ENCODE data around the gene OR6K2.
A peak's percentile ranks its signal among the peaks of the same experiment; 100 is the strongest.
"Not testable (repeated sequence)": the region's sequence is repeated elsewhere in the genome, so short reads cannot be mapped to it uniquely, and the experiment has no call there.

The OR6K2 gene, protein sequence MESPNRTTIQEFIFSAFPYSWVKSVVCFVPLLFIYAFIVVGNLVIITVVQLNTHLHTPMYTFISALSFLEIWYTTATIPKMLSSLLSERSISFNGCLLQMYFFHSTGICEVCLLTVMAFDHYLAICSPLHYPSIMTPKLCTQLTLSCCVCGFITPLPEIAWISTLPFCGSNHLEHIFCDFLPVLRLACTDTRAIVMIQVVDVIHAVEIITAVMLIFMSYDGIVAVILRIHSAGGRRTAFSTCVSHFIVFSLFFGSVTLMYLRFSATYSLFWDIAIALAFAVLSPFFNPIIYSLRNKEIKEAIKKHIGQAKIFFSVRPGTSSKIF

DNA sequence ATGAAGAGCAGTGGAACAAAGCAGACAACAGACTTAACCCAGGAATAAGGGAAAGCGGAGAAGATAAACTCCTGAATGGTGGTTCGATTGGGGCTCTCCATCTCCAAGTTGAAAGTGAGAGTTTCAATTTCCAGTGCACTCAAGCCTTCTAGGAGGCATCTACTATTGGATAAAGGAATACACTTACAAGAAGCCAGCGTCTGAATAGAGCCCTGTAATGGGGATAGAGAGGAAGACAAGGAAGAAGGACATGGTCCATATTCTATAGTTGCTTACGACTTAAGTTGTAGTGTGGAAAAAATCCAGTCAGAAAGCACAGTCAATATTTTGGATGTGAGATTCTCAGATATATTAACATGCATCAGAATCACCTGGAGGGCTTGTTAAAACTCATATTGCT, at the start of gene OR6K2:
Gene OR6K2 (minus strand): TSS at position 101 of the 400 bp plus-strand sequence. CDS start 0 bp downstream, at position 101.
- DNase-seq, result no peak

DNA sequence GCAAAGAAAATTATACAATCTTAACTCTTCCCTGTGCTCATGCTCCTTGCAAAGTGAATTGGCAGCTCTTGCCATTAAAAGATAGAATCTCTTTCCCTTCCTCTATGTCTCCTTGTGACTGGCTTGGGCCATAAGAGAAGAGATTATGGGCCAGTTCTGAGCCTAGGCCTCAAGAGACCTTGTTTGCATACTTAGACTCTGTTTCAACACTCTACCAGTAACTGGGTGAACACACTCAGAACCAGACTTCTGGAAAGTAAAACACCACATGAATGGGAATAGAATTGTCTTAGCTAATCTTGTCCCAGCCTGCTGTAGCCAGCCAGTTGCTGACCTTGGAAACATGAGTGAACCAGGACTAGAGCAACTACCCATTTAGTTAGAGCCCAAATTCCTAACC, 35.4 kb upstream of the OR6K2 start:
- DNase-seq, result no peak

DNA sequence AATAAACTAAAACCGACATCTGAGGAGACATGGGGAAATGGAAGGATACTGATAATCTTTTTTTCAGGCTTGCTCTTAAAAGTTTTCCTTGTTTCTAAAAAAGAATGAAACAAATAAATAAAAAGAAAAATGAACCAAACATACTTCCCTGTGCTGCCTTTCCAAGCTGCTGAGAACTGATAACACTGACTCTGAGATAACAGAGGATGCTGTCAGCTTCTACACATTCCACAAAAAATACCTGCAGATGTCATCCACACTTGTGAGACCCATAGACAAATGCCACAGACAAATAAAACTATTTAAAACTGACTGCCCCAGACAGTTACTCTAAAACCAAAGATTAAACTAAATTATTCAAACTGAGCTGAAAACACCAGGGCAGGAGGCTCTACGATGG, 32.1 kb upstream of the OR6K2 start:
- DNase-seq, result no peak

DNA sequence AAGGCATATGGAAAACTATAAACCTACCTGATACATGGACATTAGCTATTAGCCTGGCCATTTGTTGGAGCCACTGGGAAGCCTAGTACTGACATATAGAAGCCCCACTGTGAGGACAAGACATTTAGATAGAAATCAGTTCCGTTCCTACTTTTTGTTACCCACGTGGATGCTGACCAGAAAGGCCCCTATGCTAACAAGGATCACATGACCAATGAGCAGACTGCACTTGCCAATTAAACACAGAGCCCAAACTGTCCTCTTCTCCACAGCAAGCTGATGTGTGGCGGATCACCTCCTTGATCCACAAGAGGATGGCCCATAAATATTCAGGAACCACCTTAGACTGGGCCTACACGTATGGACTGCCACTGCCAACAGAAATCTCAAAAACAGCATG, 31.3 kb upstream of the OR6K2 start:
- no peak for DNase-seq

DNA sequence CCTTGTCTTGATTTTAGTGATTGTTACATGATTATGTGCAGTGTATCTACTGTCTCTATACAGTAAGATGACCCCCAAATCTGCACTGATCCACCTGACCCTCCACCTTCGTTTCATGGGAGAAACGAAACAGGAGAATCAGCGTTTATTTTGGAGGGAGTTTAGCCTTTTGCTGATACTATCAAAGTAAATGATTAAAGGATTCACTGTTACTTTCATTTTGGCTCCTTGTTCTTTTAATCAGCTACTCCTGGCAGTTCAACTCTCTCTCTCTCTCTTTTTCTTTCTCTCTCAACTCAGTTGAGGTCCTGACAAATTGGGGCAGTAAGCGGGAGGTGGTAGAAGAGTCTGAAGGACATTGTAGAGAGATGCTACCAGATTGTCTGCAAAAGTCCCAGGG, 30.0 kb upstream of the OR6K2 start:
- DNase-seq, result no peak

DNA sequence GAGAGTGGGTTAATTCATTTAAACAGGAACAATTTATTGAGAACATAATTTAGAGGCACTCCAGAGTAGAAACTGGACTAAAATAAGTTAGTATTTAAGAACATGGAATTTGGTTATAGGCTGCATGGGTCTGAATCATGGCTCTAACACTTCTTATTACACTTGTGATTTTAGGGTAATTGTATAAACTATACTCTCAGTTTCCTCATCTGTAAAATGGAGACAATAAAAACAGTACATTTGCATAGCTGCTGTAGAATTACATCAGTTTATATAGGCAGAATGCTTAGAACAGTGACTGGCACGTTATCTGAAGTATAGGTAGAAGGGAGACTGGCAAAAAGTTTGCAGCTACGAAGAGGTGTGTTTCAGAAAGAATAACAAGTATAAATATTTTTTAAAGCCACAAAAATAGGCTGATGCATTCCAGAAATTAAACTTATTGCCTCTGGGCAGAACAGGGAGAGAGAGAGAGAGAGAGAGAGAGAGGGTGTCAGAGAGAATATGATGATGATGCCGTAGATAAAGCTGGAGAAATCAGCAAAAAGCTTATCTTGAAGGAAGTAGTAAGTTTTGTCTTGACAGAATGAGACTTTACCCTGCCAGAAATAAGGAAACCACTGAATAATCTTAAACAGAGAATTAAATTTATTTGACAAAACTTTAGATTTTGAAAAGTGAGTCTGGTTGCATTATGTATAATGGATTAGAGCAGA, 28.2 kb upstream of the OR6K2 start:
- DNase-seq, result no peak

DNA sequence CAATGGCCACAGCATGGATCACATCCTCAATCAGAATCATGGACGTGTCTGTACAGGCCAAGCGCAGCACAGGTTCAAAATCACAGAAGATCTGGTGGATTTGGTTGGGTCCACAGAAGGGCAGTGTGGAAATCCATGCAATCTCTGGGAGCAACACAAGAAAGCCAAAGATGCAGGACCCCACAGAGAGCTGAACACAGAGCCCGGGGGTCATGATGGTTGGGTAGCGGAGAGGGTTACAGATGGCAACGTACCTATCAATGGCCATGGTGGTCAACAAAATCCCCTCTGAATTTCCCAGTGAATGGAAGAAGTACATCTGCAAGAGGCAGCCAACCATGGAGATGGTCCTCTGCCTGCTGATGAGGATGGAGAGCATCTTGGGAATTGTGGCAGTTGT, 24.0 kb upstream of the OR6K2 start:
- no peak for DNase-seq

DNA sequence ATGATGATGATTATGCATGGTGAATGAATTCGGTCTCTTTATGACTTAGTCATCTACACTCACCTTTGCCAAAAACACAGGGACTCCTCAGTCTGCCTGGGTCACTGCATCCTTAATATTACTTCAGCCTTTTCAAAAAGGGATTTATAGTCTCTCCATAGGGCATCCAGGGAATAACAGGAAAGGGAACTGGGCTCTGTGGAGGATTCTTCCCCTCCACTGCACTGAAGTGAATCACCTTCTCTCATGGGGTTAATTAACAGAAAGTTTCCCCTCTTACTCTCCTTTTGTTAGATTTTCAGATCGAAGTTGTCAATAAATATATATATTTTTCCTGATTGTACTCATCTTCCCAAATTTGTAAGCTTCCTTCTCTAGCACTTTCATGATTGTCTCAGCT, 20.2 kb upstream of the OR6K2 start, which contains the start of gene OR6K3:
Gene OR6K3 (minus strand): TSS at position 101 of the 400 bp plus-strand sequence. CDS start 2,605 bp downstream, outside the sequence.
- no peak for DNase-seq

DNA sequence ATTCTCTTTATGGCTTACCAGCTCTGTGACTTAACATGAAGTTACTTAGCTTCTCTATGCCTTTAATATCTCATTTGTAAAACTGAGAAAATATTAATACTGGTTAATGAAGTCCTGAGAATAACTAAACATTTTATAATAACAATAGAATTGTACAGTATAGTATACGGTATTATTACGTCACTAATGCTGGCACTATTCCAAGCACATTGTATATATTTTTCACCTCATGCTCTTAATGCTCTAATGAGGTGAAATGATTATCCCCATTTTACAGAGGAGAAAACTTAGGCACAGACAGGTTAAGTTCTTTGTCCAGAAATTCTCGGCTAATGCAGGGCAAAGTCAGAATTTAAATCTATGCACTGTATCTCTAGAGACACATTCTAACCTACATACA, 19.2 kb upstream of the OR6K2 start:
- no peak for DNase-seq

DNA sequence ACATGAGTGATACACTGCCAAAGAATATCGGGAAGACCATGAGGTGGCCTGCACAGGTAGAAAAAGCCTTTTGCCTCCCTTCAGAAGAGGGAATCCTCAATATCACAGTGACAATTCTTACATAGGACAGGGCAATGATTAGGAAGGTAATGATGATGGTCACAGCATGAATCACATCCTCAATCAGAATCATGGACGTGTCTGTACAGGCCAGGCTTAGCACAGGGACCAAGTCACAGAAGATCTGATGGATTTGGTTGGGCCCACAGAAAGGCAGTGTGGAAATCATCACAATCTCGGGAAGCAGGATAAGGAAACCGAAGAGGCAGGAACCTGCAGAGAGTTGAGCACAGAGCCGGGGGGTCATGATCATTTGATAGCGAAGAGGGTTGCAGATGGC, 16.9 kb upstream of the OR6K2 start:
- DNase-seq, result no peak

DNA sequence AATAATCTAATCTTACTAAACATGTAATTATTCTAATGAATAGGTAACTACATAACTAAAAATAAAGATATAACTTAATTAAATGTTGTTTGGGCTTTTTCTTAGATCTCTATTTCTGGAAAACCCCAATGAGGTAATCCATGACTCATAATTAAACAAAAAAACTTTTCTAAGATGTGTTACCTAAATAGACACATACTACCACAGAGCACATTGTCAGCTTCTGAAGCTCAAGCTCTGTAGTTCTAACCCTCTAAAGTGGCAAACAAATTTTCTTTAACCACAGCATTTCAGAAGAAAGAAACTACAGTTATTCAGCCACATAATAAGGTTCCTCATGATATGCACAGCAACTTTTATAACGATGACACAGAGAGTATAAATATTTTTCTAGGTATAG, 15.9 kb upstream of the OR6K2 start:
- peak; percentile 40 for DNase-seq

DNA sequence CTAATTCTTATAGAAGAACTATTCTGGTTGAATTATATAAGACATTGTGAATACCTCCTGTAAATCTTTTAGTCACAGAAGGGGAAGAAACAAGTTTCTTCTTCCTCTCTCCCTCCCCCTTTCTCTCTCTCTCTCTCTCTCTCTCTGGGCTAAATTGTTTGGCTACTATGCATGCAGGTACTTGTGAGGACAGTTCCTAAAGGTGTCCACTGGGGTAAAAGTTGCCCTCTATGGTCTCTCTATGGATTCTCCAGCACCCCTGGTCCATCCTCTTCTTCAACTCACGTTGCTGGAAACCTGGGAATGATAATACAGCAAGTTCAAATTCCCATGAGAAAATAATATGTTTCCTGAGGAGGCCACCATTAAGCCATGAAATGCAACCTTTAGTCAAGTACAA, 14.3 kb upstream of the OR6K2 start:
- DNase-seq, result no peak

DNA sequence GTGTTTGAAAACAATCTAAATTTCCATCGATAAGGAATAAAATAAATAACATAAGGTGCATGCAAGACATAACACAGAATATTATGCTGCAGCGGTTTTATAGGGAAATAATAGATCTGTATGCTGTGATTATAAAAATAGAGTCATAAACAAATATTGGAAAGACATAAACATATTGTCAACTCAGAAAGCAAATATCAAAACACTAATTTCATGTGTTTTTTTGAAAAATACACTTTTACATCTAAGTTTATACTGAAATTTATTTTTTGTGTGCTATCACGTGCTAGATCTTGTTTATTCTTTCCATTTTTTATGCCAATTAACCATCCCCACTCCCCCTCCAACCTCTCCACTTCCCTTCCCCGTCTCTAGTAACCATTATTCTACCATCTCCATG, 10.6 kb upstream of the OR6K2 start:
- no peak for DNase-seq

DNA sequence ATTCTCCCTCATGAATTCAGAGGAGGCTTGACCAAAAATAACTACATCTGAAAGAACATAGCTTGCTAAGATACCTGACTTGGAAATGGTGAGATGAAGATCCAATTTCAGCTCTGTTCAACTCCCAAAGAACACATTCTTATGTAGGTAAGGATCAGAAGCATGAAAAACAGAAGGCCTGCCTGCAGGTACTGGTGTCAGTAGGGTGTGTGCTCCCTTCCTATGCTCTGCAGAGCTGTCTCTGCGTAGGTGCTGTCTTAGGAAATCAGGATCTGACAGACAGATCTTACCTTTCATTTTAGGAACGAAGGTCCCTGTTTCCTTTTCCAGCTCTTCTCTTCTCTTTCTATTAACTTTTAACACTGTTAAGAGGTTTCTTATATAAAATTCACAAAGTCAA, 5.6 kb upstream of the OR6K2 start:
- DNase-seq, result no peak

DNA sequence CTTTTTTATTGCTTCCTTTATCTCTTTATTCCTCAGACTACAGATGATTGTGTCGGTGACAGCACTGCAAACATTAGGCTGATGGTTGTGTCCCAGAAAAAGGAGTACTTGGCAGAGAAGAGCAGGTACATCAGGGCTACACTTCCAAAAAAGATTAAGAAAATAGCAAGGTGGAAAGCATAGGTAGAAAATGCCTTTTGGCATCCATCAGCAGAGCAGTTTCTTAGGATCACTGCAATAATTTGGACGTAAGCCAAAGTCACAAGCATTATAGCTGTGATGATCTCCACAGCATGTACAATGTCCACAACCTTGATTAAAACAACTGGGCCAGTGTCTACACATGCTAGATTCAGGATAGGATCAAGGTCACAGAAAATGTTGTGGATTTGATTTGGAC, 5.9 kb downstream of the OR6K2 start:
- no peak for DNase-seq

DNA sequence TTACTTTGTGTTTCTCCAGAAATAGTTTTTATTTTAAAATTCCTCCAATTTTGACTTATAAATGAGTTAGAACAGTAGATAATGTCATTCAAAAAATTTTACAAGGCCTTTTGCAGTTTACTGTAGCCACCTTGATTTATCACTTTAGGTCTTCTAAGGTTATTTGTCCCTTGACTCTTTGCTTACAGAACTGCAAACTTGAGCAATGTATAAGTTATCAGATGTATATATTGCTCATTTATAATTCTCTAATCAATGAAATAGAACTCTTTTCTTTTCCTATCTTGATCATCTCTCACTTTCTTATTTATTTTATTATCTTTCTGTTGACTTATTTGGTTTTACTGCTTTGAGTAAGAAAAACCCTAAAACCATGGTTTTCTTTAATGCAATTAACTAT, 8.1 kb downstream of the OR6K2 start:
- DNase-seq, result no peak

DNA sequence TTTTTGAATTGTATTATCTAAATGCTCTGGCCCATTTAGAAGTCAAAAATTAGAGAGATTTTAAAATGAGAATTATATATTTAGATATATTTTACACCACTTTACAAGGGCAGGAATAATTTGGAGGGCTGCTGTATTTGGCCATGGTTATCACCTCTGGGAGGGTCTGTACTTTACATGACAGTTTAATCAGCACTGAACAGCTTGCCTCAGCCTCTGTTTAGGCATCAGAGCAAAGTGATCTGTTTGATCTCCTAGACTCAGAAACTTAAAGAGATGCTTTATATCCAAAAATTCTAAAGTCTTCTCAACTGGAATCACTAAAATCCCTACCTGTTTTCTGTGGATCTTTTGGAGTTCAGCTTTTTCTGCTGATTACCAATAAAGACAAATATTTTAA, 8.5 kb downstream of the OR6K2 start:
- no peak for DNase-seq

DNA sequence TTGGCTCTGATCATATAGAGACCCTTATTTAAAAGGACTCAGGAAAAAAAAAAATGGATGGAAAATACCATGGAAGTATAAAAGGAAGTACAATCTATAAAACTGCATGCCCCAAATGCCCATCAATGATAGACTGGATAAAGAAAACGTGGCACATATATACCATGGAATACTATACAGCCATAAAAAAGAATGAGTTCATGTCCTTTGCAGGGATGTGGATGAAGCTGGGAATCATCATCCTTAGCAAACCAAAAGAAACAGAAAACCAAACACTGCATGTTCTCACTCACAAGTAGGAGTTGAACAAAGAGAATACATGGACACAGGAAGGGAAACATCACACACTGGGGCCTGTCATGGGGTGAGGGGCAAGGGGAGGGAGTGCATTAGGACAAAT, 9.3 kb downstream of the OR6K2 start:
- DNase-seq, result not testable (repeated sequence)

DNA sequence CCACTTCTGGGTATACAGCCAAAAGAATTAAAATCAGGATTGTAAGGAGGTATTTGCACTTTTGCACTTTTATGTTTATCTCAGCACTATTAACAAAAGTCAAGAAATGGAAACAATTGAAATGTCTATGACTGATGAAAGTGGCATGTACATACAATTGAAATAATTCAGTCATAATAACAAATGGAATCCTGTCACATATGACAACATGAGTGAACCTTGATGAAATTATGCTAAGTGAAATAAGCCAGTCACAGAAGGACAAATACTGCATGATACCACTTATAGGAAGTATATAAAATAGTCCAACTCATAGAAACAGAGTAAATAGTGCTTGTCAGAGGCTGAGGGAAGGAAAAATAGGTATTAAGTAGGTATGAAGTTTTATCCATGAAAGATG, 10.6 kb downstream of the OR6K2 start:
- no peak for DNase-seq

DNA sequence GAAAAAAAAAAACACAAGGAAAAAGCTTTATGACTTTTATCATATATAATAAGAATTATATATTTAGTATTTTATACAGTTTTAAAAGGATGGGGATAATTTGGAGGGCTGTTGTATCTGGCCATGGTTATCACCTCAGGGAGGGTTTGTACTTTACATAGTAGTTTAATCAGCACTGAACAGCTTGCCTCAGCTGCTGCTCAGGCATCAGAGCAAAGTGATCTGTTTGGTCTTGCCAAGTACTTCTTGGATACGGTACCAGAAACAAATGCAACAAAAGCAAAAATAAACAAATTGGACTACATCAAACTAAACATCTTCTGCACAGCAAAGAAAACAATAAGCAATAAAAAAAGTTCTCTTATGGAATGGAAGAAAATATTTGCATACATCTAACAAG, 11.3 kb downstream of the OR6K2 start:
- DNase-seq, result no peak

DNA sequence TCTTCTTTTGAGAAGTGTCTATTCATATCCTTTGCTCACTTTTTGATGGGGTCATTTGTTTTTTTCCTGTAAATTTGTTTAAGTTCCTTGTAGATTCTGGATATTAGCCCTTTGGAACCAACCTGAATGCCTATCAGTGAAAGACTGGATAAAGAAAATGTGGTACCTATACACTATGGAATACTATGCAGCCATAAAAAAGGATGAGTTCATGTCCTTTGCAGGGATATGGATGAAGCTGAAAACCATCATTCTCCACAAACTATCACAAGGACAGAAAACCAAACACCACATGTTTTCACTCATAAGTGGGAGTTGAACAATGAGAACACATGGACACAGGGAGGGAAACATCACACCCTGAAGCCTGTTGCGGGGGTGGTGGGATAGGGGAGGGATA, 12.1 kb downstream of the OR6K2 start:
- not testable (repeated sequence) for DNase-seq

DNA sequence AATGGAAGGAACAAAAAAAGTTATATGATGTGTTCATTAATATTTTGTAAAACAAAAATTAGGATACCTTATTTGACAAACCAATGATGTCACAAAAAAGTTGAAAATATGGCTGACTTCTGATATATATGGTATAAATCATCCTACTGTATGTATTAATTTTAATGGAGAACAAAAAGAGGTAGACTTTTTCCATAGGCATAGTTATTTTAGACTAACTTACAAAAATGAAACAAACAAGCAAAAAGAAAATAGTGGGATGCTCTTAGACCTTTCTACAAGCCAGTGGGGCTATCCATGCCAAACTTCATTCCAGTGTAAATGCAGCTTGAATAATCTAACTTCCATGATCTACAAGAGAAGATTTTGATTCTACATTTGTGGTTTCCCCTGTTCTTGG, 13.4 kb downstream of the OR6K2 start:
- no peak for DNase-seq

DNA sequence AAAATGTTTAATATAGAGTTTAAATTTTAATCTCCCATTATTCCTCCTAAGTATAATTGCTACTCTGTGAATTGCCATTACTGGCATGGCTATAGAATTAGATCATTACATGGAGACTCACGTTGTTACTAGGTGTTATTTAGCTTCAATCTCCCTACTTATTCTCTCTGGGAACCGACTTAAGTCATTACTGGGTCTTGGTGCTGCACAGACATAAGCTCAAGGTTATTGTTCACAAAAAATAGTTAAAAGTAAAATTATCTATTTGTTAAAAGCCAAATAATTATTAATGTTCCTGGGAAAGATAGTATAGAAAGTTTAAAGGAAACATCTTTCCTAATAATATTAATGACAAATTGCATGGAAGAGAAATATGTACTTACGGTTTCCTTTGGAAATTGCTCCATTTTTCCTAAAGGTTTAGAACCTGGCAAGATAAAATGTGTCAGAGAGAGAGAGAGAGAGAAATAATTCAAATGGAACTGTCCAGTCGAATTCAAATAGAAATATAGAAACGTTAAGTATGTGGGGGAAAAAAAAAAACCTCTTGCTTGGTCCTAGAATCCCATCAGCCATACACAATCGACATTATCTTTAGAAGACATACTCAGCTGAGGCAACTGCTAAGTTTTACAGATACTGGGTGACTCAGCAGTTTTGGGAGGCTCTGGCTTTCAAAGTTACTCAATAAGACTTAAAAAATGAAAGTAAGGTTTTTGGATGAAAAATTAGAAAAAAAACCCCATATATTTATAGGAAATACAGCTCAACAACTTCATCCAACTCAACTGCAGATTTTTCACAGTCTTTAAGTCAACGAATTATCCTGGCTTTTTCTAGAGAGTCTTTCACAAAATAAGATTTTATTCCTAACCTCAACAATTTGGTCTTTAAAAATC, 14.1 kb downstream of the OR6K2 start, which contains the start of gene SPTA1:
Gene SPTA1 (minus strand): TSS at position 605 of the 899 bp plus-strand sequence. CDS start 198 bp downstream, at position 407.
- peak; percentile 77 for DNase-seq
